NCI-H1092 treated with DMSO at 0.1 percent for 48 hours (cell line): Measurements from ENCODE around the gene NXT2.
A peak's percentile ranks its signal among the peaks of the same experiment; 100 is the strongest.
"Not testable (repeated sequence)": the region's sequence is repeated elsewhere in the genome, so short reads cannot be mapped to it uniquely, and the experiment has no call there.

Source experiments
- DNase-seq: peaks from one replicate; lab custom pipeline; 2025; lab: John Stamatoyannopoulos, UW

The NXT2 gene

GRCh38 chrX:109536439-109537323, at the start of gene NXT2:
TSS of gene NXT2 (plus strand) at chrX:109536844. CDS start at chrX:109537007, 163 bp downstream.
- DNase-seq, result peak; percentile 94

- no peak for DNase-seq
Observed at GRCh38 chrX:109487640-109488039, 49.0 kb upstream of the NXT2 start.

GRCh38 chrX:109489174-109489573, 47.5 kb upstream of the NXT2 start:
- DNase-seq, result no peak

- no peak for DNase-seq
Observed at GRCh38 chrX:109498434-109498833, 38.2 kb upstream of the NXT2 start.

GRCh38 chrX:109501176-109501575, 35.5 kb upstream of the NXT2 start:
- no peak for DNase-seq

GRCh38 chrX:109508915-109509314, 27.7 kb upstream of the NXT2 start:
- DNase-seq, result no peak

GRCh38 chrX:109511113-109511512, 25.5 kb upstream of the NXT2 start:
- no peak for DNase-seq

- no peak for DNase-seq
Observed at GRCh38 chrX:109519001-109519400, 17.6 kb upstream of the NXT2 start.

GRCh38 chrX:109533005-109533404, 3.6 kb upstream of the NXT2 start:
- DNase-seq, result no peak

GRCh38 chrX:109533631-109534030, 3.0 kb upstream of the NXT2 start:
- DNase-seq, result no peak

- DNase-seq, result no peak
Observed at GRCh38 chrX:109534933-109535332, 1.7 kb upstream of the NXT2 start.

- no peak for DNase-seq
Observed at GRCh38 chrX:109535578-109535977, 1.1 kb upstream of the NXT2 start.

- DNase-seq, result no peak
Observed at GRCh38 chrX:109537324-109537665, 651 bp downstream of the NXT2 start.

- DNase-seq, result not testable (repeated sequence)
Observed at GRCh38 chrX:109539007-109539406, 2.4 kb downstream of the NXT2 start.

- DNase-seq, result no peak
Observed at GRCh38 chrX:109553862-109554261, 17.2 kb downstream of the NXT2 start.

GRCh38 chrX:109576083-109576482, 39.4 kb downstream of the NXT2 start:
- not testable (repeated sequence) for DNase-seq

GRCh38 chrX:109577055-109577454, 40.4 kb downstream of the NXT2 start:
- DNase-seq, result no peak

GRCh38 chrX:109578916-109579315, 42.3 kb downstream of the NXT2 start:
- DNase-seq, result no peak

GRCh38 chrX:109585488-109585887, 48.8 kb downstream of the NXT2 start:
- DNase-seq, result no peak

- no peak for DNase-seq
Observed at GRCh38 chrX:109590176-109590575, 53.5 kb downstream of the NXT2 start.
